ENCODE results near the gene IGF2.
"Not testable (repeated sequence)": the region's sequence is repeated elsewhere in the genome, so short reads cannot be mapped to it uniquely, and the experiment has no call there.

Gene IGF2

GRCh38 chr11:2126520-2127085, 12.6 kb downstream of the IGF2 start:
- no peak overlapping the region for H3K27ac ChIP-seq
- TF ChIP-seq, protein P1, sequence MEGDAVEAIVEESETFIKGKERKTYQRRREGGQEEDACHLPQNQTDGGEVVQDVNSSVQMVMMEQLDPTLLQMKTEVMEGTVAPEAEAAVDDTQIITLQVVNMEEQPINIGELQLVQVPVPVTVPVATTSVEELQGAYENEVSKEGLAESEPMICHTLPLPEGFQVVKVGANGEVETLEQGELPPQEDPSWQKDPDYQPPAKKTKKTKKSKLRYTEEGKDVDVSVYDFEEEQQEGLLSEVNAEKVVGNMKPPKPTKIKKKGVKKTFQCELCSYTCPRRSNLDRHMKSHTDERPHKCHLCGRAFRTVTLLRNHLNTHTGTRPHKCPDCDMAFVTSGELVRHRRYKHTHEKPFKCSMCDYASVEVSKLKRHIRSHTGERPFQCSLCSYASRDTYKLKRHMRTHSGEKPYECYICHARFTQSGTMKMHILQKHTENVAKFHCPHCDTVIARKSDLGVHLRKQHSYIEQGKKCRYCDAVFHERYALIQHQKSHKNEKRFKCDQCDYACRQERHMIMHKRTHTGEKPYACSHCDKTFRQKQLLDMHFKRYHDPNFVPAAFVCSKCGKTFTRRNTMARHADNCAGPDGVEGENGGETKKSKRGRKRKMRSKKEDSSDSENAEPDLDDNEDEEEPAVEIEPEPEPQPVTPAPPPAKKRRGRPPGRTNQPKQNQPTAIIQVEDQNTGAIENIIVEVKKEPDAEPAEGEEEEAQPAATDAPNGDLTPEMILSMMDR (IDR thresholded peaks at IDR 0.05) = no peak
- no peak for TF ChIP-seq ZFX (IDR thresholded peaks at IDR 0.05; ENCODE audit: borderline replicate concordance)

DNA sequence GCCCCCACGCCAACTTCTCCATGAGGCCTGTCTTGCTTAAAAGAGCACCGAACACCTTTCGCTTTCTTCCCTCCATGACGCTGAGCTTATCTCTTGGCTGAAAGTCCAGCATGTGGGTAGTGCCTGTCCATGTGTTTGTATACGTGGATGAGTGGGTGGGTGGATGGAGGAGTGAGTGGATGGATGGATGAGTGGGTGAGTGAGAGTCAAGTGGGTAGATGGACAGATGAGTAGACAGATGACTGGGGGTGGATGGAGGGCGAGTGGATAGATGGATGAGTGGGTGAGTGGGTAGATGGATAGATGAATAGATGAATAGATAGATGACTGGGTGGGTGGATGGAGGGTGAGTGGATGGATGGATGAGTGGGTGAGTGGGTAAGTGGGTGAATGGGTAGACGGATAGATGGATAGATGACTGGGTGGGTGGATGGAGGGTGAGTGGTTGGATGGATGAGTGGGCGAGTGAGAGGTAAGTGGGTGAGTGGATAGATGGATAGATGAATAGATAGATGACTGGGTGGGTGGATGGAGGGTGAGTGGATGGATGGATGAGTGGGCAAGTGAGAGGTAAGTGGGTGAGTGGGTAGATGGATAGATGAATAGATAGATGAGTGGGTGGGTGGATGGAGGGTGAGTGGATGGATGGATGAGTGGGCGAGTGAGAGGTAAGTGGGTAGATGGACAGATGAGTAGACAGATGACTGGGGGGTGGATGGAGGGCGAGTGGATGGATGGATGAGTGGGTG, 14.3 kb downstream of the IGF2 start:
- H3K27ac ChIP-seq = not testable (repeated sequence)

GRCh38 chr11:2123628-2123960, 15.6 kb downstream of the IGF2 start:
- no peak for TF ChIP-seq ZFX (IDR thresholded peaks at IDR 0.05; ENCODE audit: borderline replicate concordance)
- TF ChIP-seq, protein P1 (IDR thresholded peaks at IDR 0.05) = no peak
- H3K27ac ChIP-seq = no peak overlapping the region

DNA sequence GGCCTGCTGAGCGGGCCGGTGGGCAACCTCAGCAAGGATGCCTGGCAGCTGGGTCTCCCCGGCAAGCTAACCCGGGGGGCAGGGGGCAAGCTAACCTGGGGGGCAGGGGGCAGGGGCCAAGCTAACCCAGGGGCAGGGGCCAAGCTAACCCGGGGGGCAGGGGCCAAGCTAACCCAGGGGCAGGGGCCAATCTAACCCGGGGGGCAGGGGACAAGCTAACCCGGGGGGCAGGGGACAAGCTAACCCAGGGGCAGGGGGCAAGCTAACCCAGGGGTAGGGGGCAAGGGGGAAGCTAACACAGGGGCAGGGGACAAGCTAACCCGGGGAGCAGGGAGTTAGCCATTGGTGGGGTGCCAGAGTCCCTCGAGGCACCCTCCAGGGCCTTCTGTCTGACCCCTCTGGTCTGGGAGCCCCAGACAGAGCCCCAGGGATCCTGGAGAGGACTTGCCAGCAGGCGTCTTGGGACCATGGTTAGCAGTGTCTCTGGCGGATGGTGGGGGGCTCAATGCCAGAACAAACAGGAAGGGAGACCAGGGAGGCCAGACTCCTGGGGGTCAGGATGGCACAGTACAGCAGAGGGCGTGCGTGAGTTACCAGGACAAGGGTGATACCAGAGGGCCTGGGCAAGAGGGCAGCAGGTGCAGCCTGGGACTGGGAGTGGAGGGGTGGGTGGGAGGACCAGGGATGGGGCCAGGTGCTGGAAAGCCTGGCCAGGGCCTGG, 16.1 kb downstream of the IGF2 start:
- H3K27ac ChIP-seq = no peak overlapping the region
- TF ChIP-seq ZFX (IDR thresholded peaks at IDR 0.05; ENCODE audit: borderline replicate concordance) = no peak
- TF ChIP-seq, protein P1 (IDR thresholded peaks at IDR 0.05) = peak; percentile 35; the same call in 1 of the 2 replicates

- TF ChIP-seq, protein P1 (IDR thresholded peaks at IDR 0.05) = no peak
- TF ChIP-seq ZFX (IDR thresholded peaks at IDR 0.05; ENCODE audit: borderline replicate concordance) = no peak
- no peak overlapping the region for H3K27ac ChIP-seq
Observed at GRCh38 chr11:2122222-2122906, 16.8 kb downstream of the IGF2 start.

- H3K27ac ChIP-seq = no peak overlapping the region
- TF ChIP-seq, protein P1 (IDR thresholded peaks at IDR 0.05) = no peak
- no peak for TF ChIP-seq ZFX (IDR thresholded peaks at IDR 0.05; ENCODE audit: borderline replicate concordance)
Observed at GRCh38 chr11:2121227-2122130, 17.7 kb downstream of the IGF2 start.

Measured in 22Rv1 (cell line).